ENCODE measurements around the gene SHISA7.

DNA sequence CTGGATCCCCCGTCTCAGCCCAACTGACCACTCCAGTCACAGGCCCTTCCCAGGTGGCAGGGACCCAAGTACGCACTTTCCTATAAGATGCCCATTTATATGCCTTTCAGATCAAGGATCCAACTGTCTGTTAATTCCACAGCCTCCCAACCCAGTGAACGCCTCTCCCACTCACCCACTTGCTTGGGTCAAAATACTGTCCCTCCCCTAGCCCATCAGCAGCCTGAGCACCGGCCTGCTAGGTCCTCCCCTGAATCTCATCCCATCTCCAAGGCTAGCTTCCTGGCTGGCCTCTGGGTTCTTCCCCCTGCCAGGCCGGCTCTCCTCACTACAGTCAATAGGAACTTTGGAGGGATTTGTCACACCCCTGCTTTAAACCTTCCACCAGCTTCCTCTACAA is 37.5 kb downstream of the SHISA7 start:
- TF ChIP-seq, protein P1, sequence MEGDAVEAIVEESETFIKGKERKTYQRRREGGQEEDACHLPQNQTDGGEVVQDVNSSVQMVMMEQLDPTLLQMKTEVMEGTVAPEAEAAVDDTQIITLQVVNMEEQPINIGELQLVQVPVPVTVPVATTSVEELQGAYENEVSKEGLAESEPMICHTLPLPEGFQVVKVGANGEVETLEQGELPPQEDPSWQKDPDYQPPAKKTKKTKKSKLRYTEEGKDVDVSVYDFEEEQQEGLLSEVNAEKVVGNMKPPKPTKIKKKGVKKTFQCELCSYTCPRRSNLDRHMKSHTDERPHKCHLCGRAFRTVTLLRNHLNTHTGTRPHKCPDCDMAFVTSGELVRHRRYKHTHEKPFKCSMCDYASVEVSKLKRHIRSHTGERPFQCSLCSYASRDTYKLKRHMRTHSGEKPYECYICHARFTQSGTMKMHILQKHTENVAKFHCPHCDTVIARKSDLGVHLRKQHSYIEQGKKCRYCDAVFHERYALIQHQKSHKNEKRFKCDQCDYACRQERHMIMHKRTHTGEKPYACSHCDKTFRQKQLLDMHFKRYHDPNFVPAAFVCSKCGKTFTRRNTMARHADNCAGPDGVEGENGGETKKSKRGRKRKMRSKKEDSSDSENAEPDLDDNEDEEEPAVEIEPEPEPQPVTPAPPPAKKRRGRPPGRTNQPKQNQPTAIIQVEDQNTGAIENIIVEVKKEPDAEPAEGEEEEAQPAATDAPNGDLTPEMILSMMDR (conservative IDR thresholded peaks at IDR 0.05; ENCODE audit: low read length), result no peak
- no peak for TF ChIP-seq EZH2phosphoT487 (IDR thresholded peaks at IDR 0.05; ENCODE audit: borderline replicate concordance)
